ENCODE measurements around the gene TRAPPC3. TPM values are rescaled to one million over a fixed set of nuclear protein-coding genes. Genes with fewer than 3 reads are reported as not detected.
"Not testable (repeated sequence)": the region's sequence is repeated elsewhere in the genome, so short reads cannot be mapped to it uniquely, and the experiment has no call there.

The TRAPPC3 gene
- total and polyA plus RNA-seq, 5 experiments from 2014 or later: 44.6 to 115 (median 99.9) TPM

- no peaks in the 10 kb centered on the region for H3K9me3 Mint-ChIP-seq
- peak overlapping the region in 9 of 10 donors; percentile 92 to 99 (median 98) for H3K27ac Mint-ChIP-seq
- POLR2A ChIA-PET: interaction anchor here (1.1 to 6.1 kb wide), 9 partner anchors 8 to 60 kb away, joined by 3 to 173 read pairs (median 9); partner anchors contain the start of genes MAP7D1, THRAP3 and TRAPPC3
- H3K36me3 Mint-ChIP-seq: peaks cover 0 to 40% (median 6%) of the 10 kb centered on the region in 3 donors
- DNase-seq (no peak), ATAC-seq (no peak)
- H3K27me3 Mint-ChIP-seq: no peaks in the 10 kb centered on the region
- H3K4me3 Mint-ChIP-seq: peak overlapping the region in 5 of 10 donors; percentile 15 to 94 (median 63)
- H3K4me1 Mint-ChIP-seq: peaks cover 54 to 91% (median 83%) of the 10 kb centered on the region in 4 donors
Measured at GRCh38 chr1:36163426-36163825, 14.1 kb upstream of the TRAPPC3 start.

DNA sequence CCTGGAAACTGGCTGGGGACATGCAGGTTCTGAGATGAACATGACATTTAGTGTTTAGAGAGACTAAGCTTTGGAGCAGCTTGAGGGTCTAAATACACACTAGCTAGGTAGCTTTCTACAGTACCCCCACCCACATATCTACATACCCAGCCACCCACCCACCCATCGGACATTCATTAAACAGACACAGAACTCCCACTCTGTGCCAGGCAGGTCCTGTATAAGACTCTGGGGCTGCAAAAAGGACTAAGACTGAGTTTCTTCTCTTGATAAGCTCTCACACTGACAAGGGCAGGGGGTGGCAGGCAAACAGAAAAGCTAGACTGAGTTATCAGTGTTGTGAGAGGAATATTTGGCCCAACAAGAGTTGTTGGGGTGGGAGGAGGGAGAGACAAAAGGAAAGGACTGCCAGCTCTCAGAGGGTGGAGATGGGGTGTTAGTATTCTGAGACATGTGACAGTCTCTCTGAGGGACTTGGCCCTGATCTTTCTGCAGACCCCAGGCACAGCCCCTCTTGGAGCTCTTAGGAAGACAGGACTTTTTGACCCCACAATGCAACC, 13.5 kb upstream of the TRAPPC3 start:
- ATAC-seq (no peak), DNase-seq (peak in 1 of 10 donors; percentile 4)
- H3K36me3 Mint-ChIP-seq: peaks cover 0 to 37% (median 6%) of the 10 kb centered on the region in 3 donors
- POLR2A ChIA-PET: interaction anchor here (0.9 to 6.1 kb wide), 10 partner anchors 8 to 61 kb away, joined by 3 to 173 read pairs (median 8); partner anchors contain the start of genes MAP7D1, THRAP3 and TRAPPC3
- peak overlapping the region; percentile 53 to 95 (median 90) for H3K4me3 Mint-ChIP-seq
- peaks cover 58 to 92% (median 86%) of the 10 kb centered on the region in 4 donors for H3K4me1 Mint-ChIP-seq
- H3K27me3 Mint-ChIP-seq: no peaks in the 10 kb centered on the region
- H3K27ac Mint-ChIP-seq: peak overlapping the region; percentile 92 to 99 (median 98)
- no peaks in the 10 kb centered on the region for H3K9me3 Mint-ChIP-seq

GRCh38 chr1:36161641-36162531, 12.6 kb upstream of the TRAPPC3 start:
- H3K27ac Mint-ChIP-seq: peak overlapping the region; percentile 92 to 99 (median 98)
- H3K36me3 Mint-ChIP-seq: peaks cover 0 to 32% (median 6%) of the 10 kb centered on the region in 3 donors
- no peaks in the 10 kb centered on the region for H3K9me3 Mint-ChIP-seq
- no peaks in the 10 kb centered on the region for H3K27me3 Mint-ChIP-seq
- DNase-seq: peak; percentile 33 to 77 (median 59)
- peaks cover 58 to 86% (median 84%) of the 10 kb centered on the region in 4 donors for H3K4me1 Mint-ChIP-seq
- POLR2A ChIA-PET: interaction anchor here (0.9 to 6.1 kb wide), 16 partner anchors 8 to 216 kb away, joined by 3 to 173 read pairs (median 7); partner anchors contain the start of genes THRAP3 and TRAPPC3
- peak overlapping the region; percentile 76 to 95 (median 90) for H3K4me3 Mint-ChIP-seq
- ATAC-seq: peak; percentile 63 to 78

DNA sequence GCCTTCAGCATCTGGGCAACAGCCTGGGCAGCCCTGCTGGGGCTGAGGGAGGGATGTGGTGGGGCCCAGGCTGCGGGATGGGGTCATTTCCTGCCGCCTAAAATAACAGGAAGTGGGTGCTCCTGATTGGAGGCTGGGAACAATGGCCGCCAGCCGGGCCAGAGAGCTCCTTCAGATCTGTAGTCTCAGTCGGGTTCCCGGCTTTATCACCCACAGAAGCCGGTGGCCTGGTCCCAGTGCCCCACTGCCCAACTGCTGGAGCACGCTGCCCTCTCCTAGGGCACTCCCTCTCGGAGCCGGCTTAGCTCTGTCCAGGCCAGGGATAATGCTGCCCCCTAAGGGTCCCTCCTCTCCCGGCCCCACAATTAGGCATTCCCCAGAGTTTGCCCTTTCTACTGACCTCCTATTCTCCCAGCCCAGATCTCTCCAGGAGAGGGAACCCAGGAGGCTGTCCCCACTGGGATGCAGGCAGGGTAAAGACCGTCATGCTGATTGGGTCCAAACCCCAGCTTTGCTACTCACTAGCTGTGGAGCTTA, 11.7 kb upstream of the TRAPPC3 start:
- Mint-ChIP-seq H3K27me3 (no peaks in the 10 kb centered on the region), H3K4me3 (peak overlapping the region; percentile 76 to 95 (median 90)), H3K4me1 (peaks cover 52 to 79% (median 76%) of the 10 kb centered on the region in 4 donors), H3K9me3 (no peaks in the 10 kb centered on the region), H3K27ac (peak overlapping the region; percentile 92 to 99 (median 98)), H3K36me3 (peaks cover 0 to 24% (median 6%) of the 10 kb centered on the region in 3 donors)
- peak; percentile 34 to 36 for ATAC-seq
- DNase-seq: peak; percentile 38 to 75 (median 57)
- POLR2A ChIA-PET: interaction anchor here (0.6 to 6.1 kb wide), 16 partner anchors 9 to 393 kb away, joined by 3 to 173 read pairs (median 7); partner anchors contain the start of genes THRAP3 and TRAPPC3

- Mint-ChIP-seq H3K9me3 (no peaks in the 10 kb centered on the region), H3K4me1 (peaks cover 50 to 75% (median 72%) of the 10 kb centered on the region in 4 donors), H3K27me3 (no peaks in the 10 kb centered on the region), H3K27ac (peak overlapping the region; percentile 92 to 99 (median 98)), H3K36me3 (peaks cover 0 to 20% (median 6%) of the 10 kb centered on the region in 3 donors), H3K4me3 (peak overlapping the region; percentile 76 to 95 (median 90))
- POLR2A ChIA-PET: interaction anchor here (0.6 to 6.1 kb wide), 17 partner anchors 9 to 1316 kb away, joined by 3 to 173 read pairs (median 6); partner anchors contain the start of genes THRAP3 and TRAPPC3
- DNase-seq (no peak), ATAC-seq (no peak)
Measured at GRCh38 chr1:36160388-36160948, 11.2 kb upstream of the TRAPPC3 start.

DNA sequence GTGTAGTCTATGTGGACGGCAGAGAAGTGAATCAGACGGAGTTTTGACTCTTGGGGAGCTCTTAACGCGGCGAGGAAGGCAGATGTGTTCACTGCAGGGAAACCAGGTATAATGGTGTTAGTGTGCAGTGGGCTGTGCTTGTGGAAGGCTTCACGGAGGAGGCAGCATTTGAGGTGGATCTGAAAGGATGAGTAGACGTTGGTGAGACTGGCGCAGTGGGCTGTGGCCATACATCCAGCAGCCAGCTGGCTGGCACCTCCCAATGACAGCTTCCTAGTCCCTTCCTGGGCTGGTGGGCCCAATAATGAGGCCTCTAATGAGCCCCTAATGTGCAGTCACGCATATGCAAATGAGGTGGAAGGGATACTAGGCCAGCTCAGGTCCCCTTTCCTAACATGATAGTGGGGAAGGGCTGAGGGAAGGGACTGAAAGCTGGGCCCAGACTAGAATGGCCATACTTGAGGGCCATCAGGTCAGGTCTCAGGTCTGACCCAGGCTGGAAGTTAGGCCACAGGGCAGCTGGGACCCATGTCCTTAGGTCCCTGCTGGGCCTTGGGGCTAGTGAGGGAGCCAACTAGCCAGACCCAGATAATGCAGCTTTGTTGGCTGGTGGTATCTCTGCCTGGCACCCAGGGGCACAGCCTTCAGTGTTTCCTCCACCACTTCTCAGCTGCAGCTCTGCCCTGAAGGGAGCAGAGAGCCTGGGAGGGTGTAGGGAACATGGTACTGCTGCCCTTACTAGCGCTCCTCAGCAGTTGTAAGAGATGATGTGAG, 10.5 kb upstream of the TRAPPC3 start:
- Mint-ChIP-seq H3K36me3 (peaks cover 0 to 16% (median 5%) of the 10 kb centered on the region in 3 donors), H3K4me3 (peak overlapping the region; percentile 76 to 95 (median 90)), H3K27ac (peak overlapping the region; percentile 92 to 99 (median 98)), H3K9me3 (no peaks in the 10 kb centered on the region), H3K4me1 (peaks cover 50 to 80% (median 75%) of the 10 kb centered on the region in 4 donors), H3K27me3 (no peaks in the 10 kb centered on the region)
- POLR2A ChIA-PET: interaction anchor here (0.7 to 6.1 kb wide), 11 partner anchors 9 to 1317 kb away, joined by 3 to 173 read pairs (median 6); partner anchors contain the start of genes THRAP3 and TRAPPC3
- DNase-seq (peak in 1 of 10 donors; percentile 31), ATAC-seq (no peak)

GRCh38 chr1:36158827-36159252, 9.6 kb upstream of the TRAPPC3 start:
- Mint-ChIP-seq H3K36me3 (peaks cover 0 to 11% (median 0%) of the 10 kb centered on the region in 3 donors), H3K4me1 (peaks cover 49 to 79% (median 74%) of the 10 kb centered on the region in 4 donors), H3K4me3 (peak overlapping the region; percentile 85 to 95 (median 94)), H3K27ac (peak overlapping the region; percentile 94 to 99 (median 98))
- not testable (repeated sequence) for DNase-seq, ATAC-seq, H3K9me3 Mint-ChIP-seq, H3K27me3 Mint-ChIP-seq
- POLR2A ChIA-PET: interaction anchor here (1.2 to 6.1 kb wide), 6 partner anchors 8 to 65 kb away, joined by 4 to 173 read pairs (median 20); partner anchors contain the start of genes THRAP3 and TRAPPC3

- DNase-seq (peak in 1 of 10 donors; percentile 37), ATAC-seq (no peak)
- Mint-ChIP-seq H3K27me3 (no peaks in the 10 kb centered on the region), H3K4me3 (peak overlapping the region; percentile 85 to 95 (median 92)), H3K4me1 (peaks cover 48 to 81% (median 77%) of the 10 kb centered on the region in 4 donors), H3K27ac (peak overlapping the region; percentile 90 to 97 (median 94)), H3K9me3 (no peaks in the 10 kb centered on the region), H3K36me3 (peaks cover 0 to 10% (median 0%) of the 10 kb centered on the region in 3 donors)
- POLR2A ChIA-PET: interaction anchor here (1.0 to 10.1 kb wide), 6 partner anchors 7 to 49 kb away, joined by 3 to 227 read pairs (median 8); partner anchors contain the start of gene TRAPPC3
Measured at GRCh38 chr1:36157973-36158826, 8.9 kb upstream of the TRAPPC3 start.

DNA sequence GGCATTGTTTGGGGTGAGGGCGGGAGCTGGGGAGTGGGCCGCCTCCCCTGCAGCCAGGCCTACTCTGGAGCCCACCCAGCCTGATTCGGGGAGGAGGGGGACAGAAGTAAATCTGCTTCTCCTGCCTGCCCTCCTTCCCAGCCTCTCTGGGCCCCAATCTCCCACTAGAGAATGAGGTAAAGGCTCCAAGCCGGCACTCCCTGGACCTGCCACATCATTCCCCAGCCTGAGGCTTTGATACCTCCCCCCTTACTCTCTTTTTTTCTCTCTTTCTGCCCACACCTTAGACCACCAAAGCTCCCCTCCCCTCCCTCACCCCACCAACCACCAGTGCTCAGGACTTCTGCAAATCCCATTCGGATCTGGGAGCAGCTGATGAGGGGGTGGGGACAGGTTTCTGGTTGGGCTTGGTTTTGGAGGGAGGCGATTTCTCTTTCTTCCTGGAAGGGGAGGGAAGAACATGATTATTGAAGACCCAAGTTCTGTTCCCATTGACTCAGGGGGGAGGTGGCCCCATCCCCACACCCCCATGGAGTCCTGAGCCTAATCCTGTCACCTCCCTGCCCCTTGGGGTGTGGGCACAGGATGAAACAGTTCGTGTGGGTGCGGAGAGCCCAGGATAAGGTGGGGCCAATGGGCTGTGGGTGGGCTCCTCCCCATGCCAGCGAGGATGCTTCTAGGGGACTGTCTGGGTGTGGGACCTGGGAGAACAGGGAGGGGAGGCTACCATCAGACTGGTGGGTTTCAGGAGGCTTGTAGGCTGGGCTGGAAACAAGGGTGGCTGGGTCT, 8.0 kb upstream of the TRAPPC3 start:
- DNase-seq (peak in 1 of 10 donors; percentile 53), ATAC-seq (no peak)
- peaks cover 45 to 80% (median 75%) of the 10 kb centered on the region in 4 donors for H3K4me1 Mint-ChIP-seq
- peaks cover 0 to 5% (median 0%) of the 10 kb centered on the region in 3 donors for H3K36me3 Mint-ChIP-seq
- POLR2A ChIA-PET: interaction anchor here (0.5 to 10.1 kb wide), 10 partner anchors 8 to 295 kb away, joined by 3 to 227 read pairs (median 4); partner anchors contain the start of genes THRAP3 and TRAPPC3
- H3K27ac Mint-ChIP-seq: peak overlapping the region; percentile 90 to 97 (median 94)
- no peaks in the 10 kb centered on the region for H3K9me3 Mint-ChIP-seq
- peak overlapping the region; percentile 85 to 95 (median 92) for H3K4me3 Mint-ChIP-seq
- H3K27me3 Mint-ChIP-seq: no peaks in the 10 kb centered on the region

Data from naive thymus-derived CD8-positive, alpha-beta T cell (primary cell).